HEK293T (cell line): ENCODE data around the gene SHFL.

ENCODE experiments used
- CTCF ChIA-PET: fragments of 350-600 bp; formaldehyde crosslinking; extraction: SDS; loops from one replicate; lab custom pipeline; 2021; ENCODE audit warnings: antibody characterized with exemption, inconsistent platforms; lab: Yijun Ruan, JAX
- POLR2A ChIA-PET: fragments of 350-600 bp; formaldehyde crosslinking; extraction: SDS; loops from one replicate; lab custom pipeline; 2020; ENCODE audit warnings: antibody characterized with exemption, inconsistent platforms; lab: Yijun Ruan, JAX
- DNase-seq: peaks from one replicate; pipeline ENCODE4 v3.0.0; 2012; ENCODE audit warnings: mixed read lengths; ENCODE audit errors: extremely low spot score
- ARNT ChIP-seq: fragments of 450-650 bp; IDR thresholded peaks from 2 replicates; pipeline ENCODE4 v1.6.1; 2017; ENCODE audit warnings: mild to moderate bottlenecking
- BHLHE40 ChIP-seq: fragments of 450-650 bp; IDR thresholded peaks from 2 replicates; pipeline ENCODE4 v1.6.1; 2016; ENCODE audit warnings: mild to moderate bottlenecking, moderate library complexity, borderline replicate concordance
- CTBP1 ChIP-seq: fragments of 450-650 bp; IDR thresholded peaks from 2 replicates; pipeline ENCODE4 v1.6.1; 2016; ENCODE audit warnings: borderline replicate concordance
- ELF4 ChIP-seq: fragments of 450-650 bp; IDR thresholded peaks from 2 replicates; pipeline ENCODE4 v1.6.1; 2017; ENCODE audit warnings: antibody characterized with exemption
- FOXA1 ChIP-seq: fragments of 450-650 bp; IDR thresholded peaks from 2 replicates; pipeline ENCODE4 v1.6.1; 2016; ENCODE audit warnings: mild to moderate bottlenecking
- FOXK2 ChIP-seq: fragments of 450-650 bp; IDR thresholded peaks from 2 replicates; pipeline ENCODE4 v1.6.1; 2016; ENCODE audit warnings: mild to moderate bottlenecking
- FOXM1 ChIP-seq: fragments of 450-650 bp; IDR thresholded peaks from 2 replicates; pipeline ENCODE4 v1.6.1; 2017; ENCODE audit warnings: mild to moderate bottlenecking, borderline replicate concordance
- HDGF ChIP-seq: fragments of 450-650 bp; IDR thresholded peaks from 2 replicates; pipeline ENCODE4 v1.6.1; 2017; ENCODE audit warnings: antibody characterized with exemption, borderline replicate concordance
- L3MBTL2 ChIP-seq: fragments of 450-650 bp; conservative IDR thresholded peaks from 2 replicates; pipeline ENCODE4 v1.6.1; 2016; ENCODE audit warnings: mild to moderate bottlenecking
- LEF1 ChIP-seq: fragments of 450-650 bp; IDR thresholded peaks from 2 replicates; pipeline ENCODE4 v1.6.1; 2017; ENCODE audit warnings: mild to moderate bottlenecking, borderline replicate concordance
- NFRKB ChIP-seq: fragments of 450-650 bp; IDR thresholded peaks from 2 replicates; pipeline ENCODE4 v1.6.1; 2016; ENCODE audit warnings: mild to moderate bottlenecking, moderate library complexity
- SP1 ChIP-seq: fragments of 450-650 bp; IDR thresholded peaks from 2 replicates; pipeline ENCODE4 v1.6.1; 2017
- SUZ12 ChIP-seq: fragments of 450-650 bp; IDR thresholded peaks from 2 replicates; pipeline ENCODE4 v1.6.1; 2016; ENCODE audit warnings: mild to moderate bottlenecking
- TARDBP ChIP-seq: fragments of 450-650 bp; IDR thresholded peaks from 2 replicates; pipeline ENCODE4 v1.6.1; 2016
- ZNF384 ChIP-seq: fragments of 450-650 bp; IDR thresholded peaks from 2 replicates; pipeline ENCODE4 v1.6.1; 2016
- TF ChIP-seq, protein P1 (sequence below): fragments of 450-650 bp; IDR thresholded peaks from 2 replicates; pipeline ENCODE4 v1.6.1; 2016

The SHFL gene

GRCh38 chr19:10110076-10110971 lies 24.2 kb downstream of the SHFL start:
- TF ChIP-seq FOXM1 = no peak
- no peak for TF ChIP-seq HDGF
- no peak for TF ChIP-seq CTBP1
- TF ChIP-seq ZNF384 = no peak
- no peak for TF ChIP-seq L3MBTL2
- TF ChIP-seq ELF4 = no peak
- TF ChIP-seq TARDBP = no peak
- no peak for TF ChIP-seq SUZ12
- no peak for TF ChIP-seq ARNT
- no peak for TF ChIP-seq FOXK2
- TF ChIP-seq NFRKB = no peak
- no peak for TF ChIP-seq BHLHE40
- TF ChIP-seq LEF1 = no peak
- no peak for TF ChIP-seq SP1
- TF ChIP-seq FOXA1 = no peak
- TF ChIP-seq, protein P1, sequence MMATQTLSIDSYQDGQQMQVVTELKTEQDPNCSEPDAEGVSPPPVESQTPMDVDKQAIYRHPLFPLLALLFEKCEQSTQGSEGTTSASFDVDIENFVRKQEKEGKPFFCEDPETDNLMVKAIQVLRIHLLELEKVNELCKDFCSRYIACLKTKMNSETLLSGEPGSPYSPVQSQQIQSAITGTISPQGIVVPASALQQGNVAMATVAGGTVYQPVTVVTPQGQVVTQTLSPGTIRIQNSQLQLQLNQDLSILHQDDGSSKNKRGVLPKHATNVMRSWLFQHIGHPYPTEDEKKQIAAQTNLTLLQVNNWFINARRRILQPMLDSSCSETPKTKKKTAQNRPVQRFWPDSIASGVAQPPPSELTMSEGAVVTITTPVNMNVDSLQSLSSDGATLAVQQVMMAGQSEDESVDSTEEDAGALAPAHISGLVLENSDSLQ = no peak
- no peak for DNase-seq
- ChIA-PET POLR2A (interaction anchor here (1.6 to 6.5 kb wide), 2 partner anchors 13 to 14 kb away, joined by 4 to 62 read pairs; no protein-coding TSS in a partner anchor), CTCF (interaction anchor here (0.7 kb wide), 1 partner anchor 13 kb away, joined by 3 read pairs; no protein-coding TSS in a partner anchor)

DNA sequence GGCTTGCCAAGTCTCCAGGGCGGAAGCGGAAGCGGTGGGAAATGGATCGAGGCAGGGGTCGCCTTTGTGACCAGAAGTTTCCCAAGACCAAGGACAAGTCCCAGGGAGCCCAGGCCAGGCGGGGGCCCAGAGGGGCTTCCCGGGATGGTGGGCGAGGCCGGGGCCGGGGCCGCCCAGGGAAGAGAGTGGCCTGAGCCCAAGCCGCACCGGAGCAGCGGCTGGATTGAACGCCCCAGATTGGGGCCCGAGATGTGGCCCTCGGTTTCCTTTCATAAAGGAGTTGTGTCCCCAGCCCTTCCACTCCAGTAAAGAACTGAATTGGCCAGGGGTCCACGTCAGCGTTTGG lies 24.8 kb downstream of the SHFL start:
- DNase-seq = no peak
- TF ChIP-seq BHLHE40 (no peak), SP1 (no peak), ARNT (no peak), FOXK2 (no peak), NFRKB (no peak), ELF4 (no peak)
- ChIA-PET CTCF (interaction anchor here (0.7 kb wide), 1 partner anchor 14 kb away, joined by 3 read pairs; no protein-coding TSS in a partner anchor), POLR2A (interaction anchor here (1.6 kb wide), 1 partner anchor 15 kb away, joined by 4 read pairs; no protein-coding TSS in a partner anchor)

GRCh38 chr19:10111405-10111811 lies 25.3 kb downstream of the SHFL start, which contains the start of gene P2RY11:
TSS of gene P2RY11 (plus strand) at chr19:10111693. CDS start at chr19:10111722, 29 bp downstream.
- ChIA-PET CTCF (interaction anchor here (0.8 to 0.9 kb wide), 2 partner anchors 31 to 84 kb away, joined by 3 to 6 read pairs; no protein-coding TSS in a partner anchor), POLR2A (interaction anchor here (1.6 kb wide), 1 partner anchor 15 kb away, joined by 4 read pairs; no protein-coding TSS in a partner anchor)
- TF ChIP-seq HDGF (no peak), TARDBP (no peak), ZNF384 (no peak), FOXM1 (no peak), ARNT (no peak), SUZ12 (no peak)
- TF ChIP-seq, protein P1 = no peak
- no peak for DNase-seq

GRCh38 chr19:10112037-10112761 lies 26.1 kb downstream of the SHFL start:
- ChIA-PET CTCF (interaction anchor here (0.7 to 1.7 kb wide), 4 partner anchors 8 to 181 kb away, joined by 3 to 18 read pairs (median 4); no protein-coding TSS in a partner anchor), POLR2A (interaction anchor here (1.6 to 4.3 kb wide), 2 partner anchors 15 to 16 kb away, joined by 4 to 24 read pairs; no protein-coding TSS in a partner anchor)
- no peak for DNase-seq
- no peak for TF ChIP-seq LEF1
- TF ChIP-seq, protein P1 = no peak
- no peak for TF ChIP-seq TARDBP
- TF ChIP-seq BHLHE40 = no peak
- TF ChIP-seq SUZ12 = no peak
- no peak for TF ChIP-seq FOXM1
- no peak for TF ChIP-seq SP1
- TF ChIP-seq ELF4 = no peak
- no peak for TF ChIP-seq ZNF384
- no peak for TF ChIP-seq HDGF
- TF ChIP-seq NFRKB = no peak
- no peak for TF ChIP-seq ARNT
- TF ChIP-seq CTBP1 = no peak
- TF ChIP-seq L3MBTL2 = no peak
- no peak for TF ChIP-seq FOXA1
- TF ChIP-seq FOXK2 = no peak
